Embryonic facial prominence (tissue), 1 donor: Measurements from ENCODE around the gene UBE2Q1.

Experiments used
- DNase-seq: peaks from one replicate; pipeline ENCODE4 v3.0.0-alpha.2; 2016; ENCODE audit errors: extremely low spot score

Gene UBE2Q1

DNA sequence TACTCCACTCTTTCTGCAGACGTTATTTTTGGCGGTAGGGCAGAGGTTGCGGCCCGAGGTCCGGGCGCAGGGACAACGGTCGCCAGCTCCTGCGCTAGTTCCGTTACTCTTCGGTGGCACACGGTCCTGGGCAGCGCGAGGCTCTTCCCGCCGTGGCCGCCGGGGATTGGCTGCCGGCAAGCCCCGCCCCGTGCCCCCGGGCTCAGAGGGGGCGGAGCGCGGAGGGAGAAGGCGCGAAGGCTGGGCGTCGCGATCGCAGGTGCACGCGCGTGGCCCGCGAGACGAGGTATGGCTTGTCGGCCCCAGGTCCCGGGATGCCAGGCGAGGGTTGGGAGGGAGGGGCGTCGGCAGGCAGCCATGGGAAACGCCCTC is 55.7 kb downstream of the UBE2Q1 start:
- no peak for DNase-seq

DNA sequence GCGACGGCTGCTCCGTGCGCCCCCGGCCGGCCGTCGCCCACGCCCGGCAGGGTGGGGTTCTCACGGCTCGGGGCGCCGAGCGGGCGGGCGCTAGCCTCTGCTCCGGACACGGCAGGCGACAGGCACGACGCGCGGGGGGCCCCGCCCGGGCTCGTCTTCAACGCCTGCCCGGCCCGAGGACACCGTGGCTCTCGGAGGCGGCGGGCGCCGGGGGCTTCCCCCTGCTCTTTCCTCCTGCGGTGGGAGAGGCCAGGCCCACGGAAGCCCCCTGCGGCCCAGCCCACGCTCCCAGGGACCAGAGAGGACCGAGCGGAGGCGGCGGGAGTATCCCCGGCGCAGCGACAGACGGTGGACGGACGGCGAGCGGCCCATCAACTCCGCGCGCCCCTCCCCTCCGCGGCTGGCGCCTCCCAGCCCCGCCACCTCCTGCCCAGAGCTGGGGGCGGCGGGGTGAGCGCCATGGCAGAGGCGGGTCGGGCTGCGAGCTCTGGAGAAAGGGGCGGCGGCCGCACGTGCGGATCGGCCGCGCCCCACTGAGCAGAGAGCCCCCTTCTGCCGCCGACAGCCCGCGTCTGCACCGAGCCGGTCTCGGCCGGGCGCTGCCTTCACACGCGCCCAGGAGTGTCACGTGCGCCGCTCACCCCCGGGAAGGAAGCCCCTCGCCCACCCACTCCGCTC is 56.3 kb downstream of the UBE2Q1 start, which contains the start of the genes SHE and TDRD10:
TSS of gene SHE (minus strand) at position 347 of the 678 bp plus-strand sequence. CDS start 386 bp downstream, outside the sequence.
TSS of gene TDRD10 (plus strand) at position 154 of the 678 bp plus-strand sequence. CDS start 4,685 bp downstream, outside the sequence.
- no peak for DNase-seq

DNA sequence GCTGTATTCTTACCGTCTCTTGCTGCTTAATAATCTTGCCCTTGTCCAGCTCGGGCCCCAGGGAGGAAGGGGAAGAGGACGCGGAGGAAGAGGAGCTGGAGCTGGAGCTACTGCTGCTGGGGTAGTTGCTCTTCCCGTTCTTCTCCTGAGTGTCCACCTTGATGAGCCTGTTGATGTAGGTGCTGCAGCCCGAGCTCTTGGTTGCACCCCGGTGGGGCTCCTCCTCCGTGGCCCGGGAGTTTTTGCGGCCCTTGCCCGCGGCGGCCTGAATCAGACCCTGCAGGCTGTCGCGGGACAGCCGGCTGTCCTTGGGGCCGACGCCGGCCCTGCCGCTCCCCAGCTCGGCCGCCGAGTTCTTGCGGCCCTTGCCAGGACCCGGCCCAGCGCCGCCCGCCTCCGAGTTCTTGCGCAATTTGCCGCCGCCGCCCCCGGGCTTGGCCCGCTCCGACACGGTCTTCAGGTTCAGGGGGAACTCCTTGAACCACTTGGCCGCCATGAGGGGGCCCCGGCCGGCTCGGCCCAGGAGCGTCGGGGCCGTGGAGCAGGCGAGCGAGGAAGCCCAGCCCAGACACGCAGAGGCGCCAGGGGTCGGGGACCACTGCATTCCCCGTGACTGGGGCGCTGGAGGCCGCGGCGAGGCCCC is 56.9 kb downstream of the UBE2Q1 start:
- DNase-seq: no peak

DNA sequence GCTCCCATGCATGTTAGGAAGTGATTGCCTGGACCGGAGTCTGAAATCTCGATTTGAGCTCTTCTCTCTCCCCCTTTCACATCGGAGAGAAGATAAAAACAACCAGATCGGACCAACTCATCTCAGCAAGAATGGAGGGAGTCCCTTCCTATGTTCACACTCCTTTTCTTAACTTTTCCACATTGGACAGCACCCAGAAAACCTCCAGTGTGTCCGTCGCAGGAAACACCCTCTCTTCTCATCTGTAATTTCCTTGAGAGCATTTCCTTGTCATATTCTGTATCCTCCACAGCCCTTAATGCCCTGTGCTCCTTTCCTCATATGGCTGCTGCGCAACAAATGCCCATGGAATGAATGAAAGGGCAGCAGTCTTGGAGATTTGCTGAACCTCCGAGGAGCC is 57.9 kb downstream of the UBE2Q1 start:
- no peak for DNase-seq

DNA sequence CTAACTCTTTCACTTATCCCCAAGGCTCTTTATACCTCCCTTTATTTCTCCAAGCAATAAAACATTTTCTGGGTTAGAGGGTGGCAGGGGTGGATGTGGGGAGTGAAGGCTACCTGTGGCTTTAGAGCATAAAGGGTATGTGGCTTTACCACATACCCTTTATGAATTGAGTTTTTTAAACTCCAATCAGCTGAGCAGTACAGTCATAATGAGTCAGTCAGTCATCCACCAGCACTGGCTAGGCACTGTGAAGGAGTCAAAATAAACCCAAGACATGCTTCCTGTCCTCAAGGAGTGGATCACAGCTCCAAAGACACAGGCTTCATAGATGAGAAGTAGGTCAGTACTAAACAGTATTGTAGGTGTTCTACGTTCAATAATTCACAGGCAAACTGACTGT is 59.0 kb downstream of the UBE2Q1 start:
- DNase-seq: no peak
